Effector memory CD4-positive, alpha-beta T cell (primary cell): ENCODE data around the gene VPS13A.

ENCODE experiments used
- DNase-seq, 3 donors: peaks; one replicate each; pipeline ENCODE4 v3.0.0-alpha.2; 2020
- H3K27ac ChIP-seq: 2 replicates; pipeline ENCODE4 v1.7.0; 2013; ENCODE audit warnings: mild to moderate bottlenecking, low read length, moderate library complexity; ENCODE audit not compliant: insufficient read depth, poor library complexity, severe bottlenecking
- H3K27me3 ChIP-seq: replicated peaks from 2 replicates; pipeline ENCODE4 v1.7.0; 2013; ENCODE audit warnings: mild to moderate bottlenecking, low read length; ENCODE audit not compliant: insufficient read depth, control insufficient read depth, poor library complexity, severe bottlenecking
- H3K36me3 ChIP-seq: 2 replicates; pipeline ENCODE4 v1.7.0; 2013; ENCODE audit warnings: mild to moderate bottlenecking, low read length, moderate library complexity; ENCODE audit not compliant: control insufficient read depth, insufficient read depth
- H3K4me1 ChIP-seq: 2 replicates; pipeline ENCODE4 v1.7.0; 2013; ENCODE audit warnings: low read length, mild to moderate bottlenecking; ENCODE audit not compliant: control insufficient read depth, insufficient read depth, poor library complexity, severe bottlenecking
- H3K4me3 ChIP-seq: 2 replicates; pipeline ENCODE4 v1.7.0; 2013; ENCODE audit warnings: low read length, low read depth, mild to moderate bottlenecking; ENCODE audit not compliant: insufficient read depth, poor library complexity, severe bottlenecking
- H3K9me3 ChIP-seq: 2 replicates; pipeline ENCODE4 v1.7.0; 2013; ENCODE audit warnings: mild to moderate bottlenecking, low read length, moderate library complexity; ENCODE audit not compliant: control insufficient read depth
- total RNA-seq, 3 donors: gene quantifications; one replicate each; lab custom pipeline; 2026; lab: John Stamatoyannopoulos, UW

Gene VPS13A
- 167 to 183 (median 173) reads per million in 3 donors for total RNA-seq

- no peaks in the 10 kb centered on the region for H3K9me3 ChIP-seq
- no peaks in the 10 kb centered on the region for H3K27me3 ChIP-seq
- no peaks in the 10 kb centered on the region for H3K36me3 ChIP-seq
- peak within 1 kb of the TSS; percentile 97 for H3K4me3 ChIP-seq
- H3K27ac ChIP-seq, result peak within 1 kb of the TSS; percentile 89
- peaks cover 4% of the 10 kb centered on the region for H3K4me1 ChIP-seq
- DNase-seq, result peak; percentile 89 to 90 (median 89)
Observed at GRCh38 chr9:77177143-77177893, at the start of gene VPS13A. Gene VPS13A, plus strand, starts transcription at chr9:77177534. Its CDS starts 171 bp downstream, at chr9:77177705.

- Histone ChIP-seq H3K27ac (no peak overlapping the region), H3K4me3 (no peak overlapping the region), H3K27me3 (no peaks in the 10 kb centered on the region), H3K36me3 (no peaks in the 10 kb centered on the region), H3K9me3 (no peaks in the 10 kb centered on the region), H3K4me1 (no peaks in the 10 kb centered on the region)
- no peak for DNase-seq
Observed at GRCh38 chr9:77128125-77128789, 49.1 kb upstream of the VPS13A start.

GRCh38 chr9:77131399-77131798 lies 45.9 kb upstream of the VPS13A start:
- Histone ChIP-seq H3K27me3 (no peaks in the 10 kb centered on the region), H3K4me3 (no peak overlapping the region)
- no peak for DNase-seq

GRCh38 chr9:77133011-77133410 lies 44.3 kb upstream of the VPS13A start:
- Histone ChIP-seq H3K27ac (no peak overlapping the region), H3K4me3 (no peak overlapping the region), H3K27me3 (no peaks in the 10 kb centered on the region), H3K9me3 (no peaks in the 10 kb centered on the region), H3K36me3 (no peaks in the 10 kb centered on the region), H3K4me1 (no peaks in the 10 kb centered on the region)
- DNase-seq, result no peak

More at GRCh38 chr9:77131399-77131798, 45.9 kb upstream of the VPS13A start:
- Histone ChIP-seq H3K9me3 (no peaks in the 10 kb centered on the region), H3K36me3 (no peaks in the 10 kb centered on the region), H3K4me1 (no peaks in the 10 kb centered on the region), H3K27ac (no peak overlapping the region)

GRCh38 chr9:77142366-77142765 lies 35.0 kb upstream of the VPS13A start:
- no peak overlapping the region for H3K27ac ChIP-seq
- DNase-seq, result no peak
- no peaks in the 10 kb centered on the region for H3K9me3 ChIP-seq
- H3K27me3 ChIP-seq, result no peaks in the 10 kb centered on the region
- no peaks in the 10 kb centered on the region for H3K36me3 ChIP-seq
- H3K4me1 ChIP-seq, result no peaks in the 10 kb centered on the region
- H3K4me3 ChIP-seq, result no peak overlapping the region

- H3K27me3 ChIP-seq, result no peaks in the 10 kb centered on the region
- no peak overlapping the region for H3K27ac ChIP-seq
- H3K4me3 ChIP-seq, result no peak overlapping the region
- no peaks in the 10 kb centered on the region for H3K36me3 ChIP-seq
- no peaks in the 10 kb centered on the region for H3K9me3 ChIP-seq
- no peaks in the 10 kb centered on the region for H3K4me1 ChIP-seq
- DNase-seq, result no peak
Observed at GRCh38 chr9:77149879-77150278, 27.5 kb upstream of the VPS13A start.

GRCh38 chr9:77152289-77152688 lies 25.0 kb upstream of the VPS13A start:
- Histone ChIP-seq H3K36me3 (no peaks in the 10 kb centered on the region), H3K27me3 (peaks cover 3% of the 10 kb centered on the region), H3K4me1 (no peaks in the 10 kb centered on the region), H3K9me3 (no peaks in the 10 kb centered on the region), H3K27ac (no peak overlapping the region), H3K4me3 (no peak overlapping the region)
- DNase-seq, result no peak

- Histone ChIP-seq H3K9me3 (no peaks in the 10 kb centered on the region), H3K27ac (no peak overlapping the region), H3K27me3 (peaks cover 4% of the 10 kb centered on the region), H3K4me1 (no peaks in the 10 kb centered on the region), H3K4me3 (no peak overlapping the region), H3K36me3 (no peaks in the 10 kb centered on the region)
- DNase-seq, result no peak
Observed at GRCh38 chr9:77156646-77157371, 20.5 kb upstream of the VPS13A start.

- Histone ChIP-seq H3K27me3 (peaks cover 4% of the 10 kb centered on the region), H3K27ac (no peak overlapping the region), H3K4me3 (no peak overlapping the region), H3K36me3 (no peaks in the 10 kb centered on the region), H3K9me3 (no peaks in the 10 kb centered on the region), H3K4me1 (no peaks in the 10 kb centered on the region)
- DNase-seq, result no peak
Observed at GRCh38 chr9:77158772-77159513, 18.4 kb upstream of the VPS13A start.
